Fibroblast of skin of scalp (primary cell): ENCODE measurements around the gene SIN3B.

Experiments
- DNase-seq: peaks from one replicate; pipeline ENCODE4 v3.0.0-alpha.2; 2013

SIN3B gene

GRCh38 chr19:16890461-16891184 lies 61.4 kb downstream of the SIN3B start:
- no peak for DNase-seq

GRCh38 chr19:16891696-16892382 lies 62.6 kb downstream of the SIN3B start:
- DNase-seq = no peak

- no peak for DNase-seq
Measured at GRCh38 chr19:16892436-16892835, 63.2 kb downstream of the SIN3B start.

GRCh38 chr19:16892868-16893685 lies 63.9 kb downstream of the SIN3B start:
- DNase-seq = no peak

- no peak for DNase-seq
Measured at GRCh38 chr19:16893686-16893989, 64.4 kb downstream of the SIN3B start.

- no peak for DNase-seq
Measured at GRCh38 chr19:16894080-16894479, 64.9 kb downstream of the SIN3B start.

GRCh38 chr19:16895467-16896145 lies 66.4 kb downstream of the SIN3B start:
- DNase-seq = peak; percentile 12

GRCh38 chr19:16896146-16897028 lies 67.2 kb downstream of the SIN3B start:
- DNase-seq = no peak

GRCh38 chr19:16897029-16897855 lies 68.0 kb downstream of the SIN3B start:
- peak; percentile 90 for DNase-seq

- DNase-seq = no peak
Measured at GRCh38 chr19:16897856-16898161, 68.6 kb downstream of the SIN3B start.

- DNase-seq = no peak
Measured at GRCh38 chr19:16898361-16899015, 69.3 kb downstream of the SIN3B start.

GRCh38 chr19:16899566-16900075 lies 70.4 kb downstream of the SIN3B start:
- peak; percentile 12 for DNase-seq

GRCh38 chr19:16901491-16902175 lies 72.4 kb downstream of the SIN3B start:
- DNase-seq = no peak

- DNase-seq = no peak
Measured at GRCh38 chr19:16902545-16902944, 73.3 kb downstream of the SIN3B start.

- no peak for DNase-seq
Measured at GRCh38 chr19:16903347-16903746, 74.1 kb downstream of the SIN3B start.

- no peak for DNase-seq
Measured at GRCh38 chr19:16904599-16904998, 75.4 kb downstream of the SIN3B start.

GRCh38 chr19:16908759-16909158 lies 79.6 kb downstream of the SIN3B start:
- DNase-seq = no peak

- DNase-seq = no peak
Measured at GRCh38 chr19:16911046-16911445, 81.8 kb downstream of the SIN3B start.

- no peak for DNase-seq
Measured at GRCh38 chr19:16912780-16913179, 83.6 kb downstream of the SIN3B start.

- DNase-seq = no peak
Measured at GRCh38 chr19:16914421-16914820, 85.2 kb downstream of the SIN3B start.
